Neural crest cell (in vitro differentiated cells): ENCODE data around the gene NOP14. TPM values are rescaled to one million over a fixed set of nuclear protein-coding genes. Genes with fewer than 3 reads are reported as not detected.
A peak's percentile ranks its signal among the peaks of the same experiment; 100 is the strongest.

Experiments
- DNase-seq: peaks from one replicate; pipeline ENCODE4 v3.0.0; 2021; ENCODE audit warnings: low read depth, mixed read lengths, low spot score
- H3K27ac Mint-ChIP-seq: one replicate; pipeline ENCODE4 v1.8.0; 2021; ENCODE audit warnings: mild to moderate bottlenecking, mixed read lengths; ENCODE audit not compliant: unreplicated experiment
- H3K27me3 Mint-ChIP-seq: 2 replicates; pipeline ENCODE4 v1.8.0; 2021; ENCODE audit warnings: low read depth, mild to moderate bottlenecking, mixed read lengths
- H3K36me3 Mint-ChIP-seq: 2 replicates; pipeline ENCODE4 v1.8.0; 2021; ENCODE audit warnings: low read depth, mild to moderate bottlenecking, mixed read lengths
- H3K4me1 Mint-ChIP-seq: 2 replicates; pipeline ENCODE4 v1.8.0; 2021; ENCODE audit warnings: mixed read lengths
- H3K4me3 Mint-ChIP-seq: one replicate; pipeline ENCODE4 v1.8.0; 2021; ENCODE audit warnings: mild to moderate bottlenecking, mixed read lengths
- H3K9me3 Mint-ChIP-seq: 2 replicates; pipeline ENCODE4 v1.8.0; 2021; ENCODE audit warnings: mixed read lengths
- total RNA-seq: library from RNA; stranded (reverse); gene quantifications from 2 replicates; pipeline ENCODE4 v1.2.1, GENCODE V29; 2021
- TF ChIP-seq, protein P1 (sequence below): fragments of 200-600 bp; sonication (generic); conservative IDR thresholded peaks from 2 replicates; pipeline ENCODE4 v1.5.0; 2021; ENCODE audit warnings: antibody characterized with exemption, mild to moderate bottlenecking

Gene NOP14
- total RNA-seq, 1 donor from 2014 or later = 46.6 TPM

DNA sequence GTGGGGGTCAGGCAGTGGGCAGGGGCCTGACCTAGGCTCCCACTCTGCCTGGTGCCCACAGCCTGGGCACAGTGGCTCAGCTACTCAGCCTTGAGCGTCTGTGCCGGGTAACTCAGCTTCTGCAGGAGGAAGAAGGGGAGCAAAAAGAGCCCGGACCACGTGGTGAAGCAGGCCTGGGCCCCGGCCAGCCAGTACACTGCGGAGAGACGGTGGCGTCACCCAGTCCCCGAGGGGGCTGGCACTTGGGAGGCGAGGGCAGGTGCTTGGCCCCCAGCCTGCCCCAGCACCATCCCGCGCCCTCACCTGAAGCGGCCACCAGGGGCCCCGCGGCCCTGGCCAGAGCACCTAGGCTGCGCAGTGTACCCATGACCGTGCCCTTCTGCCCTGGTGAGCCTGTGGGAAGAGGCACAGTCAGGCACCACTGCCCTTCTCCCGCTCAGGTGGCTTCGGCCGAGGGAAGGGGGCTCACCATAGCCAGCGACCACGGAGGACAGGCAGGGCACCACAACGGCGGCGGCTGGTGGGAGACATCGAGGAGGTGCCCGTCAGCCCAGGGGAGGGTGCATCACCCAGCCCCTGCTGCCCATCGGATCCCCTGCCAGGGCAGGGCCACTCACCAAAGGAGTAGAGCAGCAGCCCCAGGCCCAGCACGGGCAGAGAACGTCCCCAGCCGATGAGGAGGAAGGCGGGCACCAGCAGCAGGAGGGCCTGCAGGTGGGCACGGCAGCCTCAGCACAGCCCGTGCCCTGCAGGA, 32.3 kb downstream of the NOP14 start:
- Mint-ChIP-seq H3K36me3 (peaks cover 3% of the 10 kb centered on the region), H3K27me3 (peaks cover 4% of the 10 kb centered on the region), H3K4me1 (peaks cover 12% of the 10 kb centered on the region), H3K4me3 (no peak overlapping the region), H3K9me3 (no peaks in the 10 kb centered on the region), H3K27ac (no peak overlapping the region)
- TF ChIP-seq, protein P1, sequence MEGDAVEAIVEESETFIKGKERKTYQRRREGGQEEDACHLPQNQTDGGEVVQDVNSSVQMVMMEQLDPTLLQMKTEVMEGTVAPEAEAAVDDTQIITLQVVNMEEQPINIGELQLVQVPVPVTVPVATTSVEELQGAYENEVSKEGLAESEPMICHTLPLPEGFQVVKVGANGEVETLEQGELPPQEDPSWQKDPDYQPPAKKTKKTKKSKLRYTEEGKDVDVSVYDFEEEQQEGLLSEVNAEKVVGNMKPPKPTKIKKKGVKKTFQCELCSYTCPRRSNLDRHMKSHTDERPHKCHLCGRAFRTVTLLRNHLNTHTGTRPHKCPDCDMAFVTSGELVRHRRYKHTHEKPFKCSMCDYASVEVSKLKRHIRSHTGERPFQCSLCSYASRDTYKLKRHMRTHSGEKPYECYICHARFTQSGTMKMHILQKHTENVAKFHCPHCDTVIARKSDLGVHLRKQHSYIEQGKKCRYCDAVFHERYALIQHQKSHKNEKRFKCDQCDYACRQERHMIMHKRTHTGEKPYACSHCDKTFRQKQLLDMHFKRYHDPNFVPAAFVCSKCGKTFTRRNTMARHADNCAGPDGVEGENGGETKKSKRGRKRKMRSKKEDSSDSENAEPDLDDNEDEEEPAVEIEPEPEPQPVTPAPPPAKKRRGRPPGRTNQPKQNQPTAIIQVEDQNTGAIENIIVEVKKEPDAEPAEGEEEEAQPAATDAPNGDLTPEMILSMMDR = peak; percentile 29
- DNase-seq = no peak

- TF ChIP-seq, protein P1 = no peak
- peaks cover 6% of the 10 kb centered on the region for H3K4me1 Mint-ChIP-seq
- no peak for DNase-seq
- no peaks in the 10 kb centered on the region for H3K9me3 Mint-ChIP-seq
- H3K4me3 Mint-ChIP-seq = peak overlapping the region; percentile 47
- no peak overlapping the region for H3K27ac Mint-ChIP-seq
- peaks cover 3% of the 10 kb centered on the region for H3K36me3 Mint-ChIP-seq
- H3K27me3 Mint-ChIP-seq = peaks cover 4% of the 10 kb centered on the region
These were observed 33.0 kb downstream of the NOP14 start for GRCh38 chr4:2930135-2930757.

GRCh38 chr4:2929469-2929868, 33.7 kb downstream of the NOP14 start:
- Mint-ChIP-seq H3K36me3 (peaks cover 3% of the 10 kb centered on the region), H3K27me3 (peaks cover 4% of the 10 kb centered on the region), H3K27ac (peak overlapping the region; percentile 19), H3K9me3 (no peaks in the 10 kb centered on the region), H3K4me3 (no peak overlapping the region), H3K4me1 (peaks cover 6% of the 10 kb centered on the region)
- TF ChIP-seq, protein P1 = no peak
- no peak for DNase-seq

DNA sequence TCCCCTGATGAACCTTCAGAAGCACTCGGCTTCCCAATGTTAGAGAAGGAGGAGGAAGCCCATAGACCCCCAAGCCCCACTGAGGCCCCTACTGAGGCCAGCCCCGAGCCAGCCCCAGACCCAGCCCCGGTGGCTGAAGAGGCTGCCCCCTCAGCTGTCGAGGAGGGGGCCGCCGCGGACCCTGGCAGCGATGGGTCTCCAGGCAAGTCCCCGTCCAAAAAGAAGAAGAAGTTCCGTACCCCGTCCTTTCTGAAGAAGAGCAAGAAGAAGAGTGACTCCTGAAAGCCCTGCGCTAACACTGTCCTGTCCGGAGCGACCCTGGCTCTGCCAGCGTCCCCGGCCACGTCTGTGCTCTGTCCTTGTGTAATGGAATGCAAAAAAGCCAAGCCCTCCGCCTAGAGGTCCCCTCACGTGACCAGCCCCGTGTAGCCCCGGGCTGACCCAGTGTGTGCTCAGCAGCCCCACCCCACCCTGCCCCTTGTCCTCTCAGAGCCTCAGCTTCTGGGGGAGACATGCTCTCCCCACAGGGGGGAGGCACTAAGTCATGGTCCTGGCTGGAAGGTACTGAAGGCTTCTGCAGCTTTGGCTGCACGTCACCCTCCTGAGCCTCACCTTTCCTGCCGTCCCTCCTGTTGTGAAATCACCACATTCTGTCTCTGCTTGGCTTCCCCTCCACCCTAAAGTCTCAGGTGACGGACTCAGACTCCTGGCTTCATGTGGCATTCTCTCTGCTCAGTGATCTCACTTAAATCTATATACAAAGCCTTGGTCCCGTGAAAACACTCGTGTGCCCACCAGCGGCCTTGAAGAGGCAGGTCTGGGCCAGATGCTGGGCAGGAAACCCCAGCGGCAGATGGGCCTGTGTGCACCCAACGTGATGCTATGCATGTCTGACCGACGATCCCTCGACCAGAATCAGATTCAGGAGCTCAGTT, 34.7 kb downstream of the NOP14 start:
- no peak for DNase-seq
- Mint-ChIP-seq H3K4me1 (peaks cover 8% of the 10 kb centered on the region), H3K27me3 (peaks cover 4% of the 10 kb centered on the region), H3K27ac (peak overlapping the region; percentile 95), H3K4me3 (peak overlapping the region; percentile 64), H3K36me3 (peaks cover 4% of the 10 kb centered on the region), H3K9me3 (no peaks in the 10 kb centered on the region)
- TF ChIP-seq, protein P1 = no peak

DNA sequence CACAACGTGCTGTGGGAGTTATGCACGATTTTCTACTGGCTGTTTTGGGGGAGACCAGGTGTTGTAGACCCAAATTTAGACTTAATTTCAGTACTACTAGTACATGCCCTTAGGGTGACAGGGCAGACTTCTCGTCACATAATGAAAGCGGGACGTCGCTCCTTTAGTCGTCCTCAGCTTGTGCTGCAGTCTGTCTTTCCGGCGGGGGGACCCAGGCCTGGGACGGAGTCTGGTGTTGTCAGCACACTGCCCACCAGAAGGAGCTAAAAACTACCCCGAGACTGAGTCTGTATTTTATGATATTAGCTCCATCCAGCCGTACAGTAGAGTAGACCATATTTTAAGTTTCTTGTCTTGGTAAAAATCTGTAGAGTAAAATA, 35.5 kb downstream of the NOP14 start:
- Mint-ChIP-seq H3K27me3 (no peaks in the 10 kb centered on the region), H3K36me3 (peaks cover 6% of the 10 kb centered on the region), H3K4me1 (peaks cover 5% of the 10 kb centered on the region), H3K4me3 (peak overlapping the region; percentile 29), H3K27ac (peak overlapping the region; percentile 10), H3K9me3 (no peaks in the 10 kb centered on the region)
- no peak for DNase-seq
- TF ChIP-seq, protein P1 = no peak
